SK-N-SH (cell line): ENCODE results near the gene SLC25A42.

ENCODE experiments used
- EP300 ChIP-seq, 2 experiments: IDR thresholded peaks; 2 replicates each; pipeline versions ENCODE4 v1.4.0 to v1.6.1; 2012; ENCODE audit warnings: borderline replicate concordance in 1 of 2, low read depth in 1 of 2, low read length in 1 of 2
- POLR2AphosphoS5 ChIP-seq: IDR thresholded peaks from 2 replicates; pipeline ENCODE4 v1.6.1; 2012; ENCODE audit warnings: low read depth, low read length
- RCOR1 ChIP-seq: fragments of 150-350 bp; IDR thresholded peaks from 2 replicates; pipeline ENCODE4 v1.6.1; 2017; ENCODE audit warnings: antibody characterized with exemption, low read length
- YY1 ChIP-seq: IDR thresholded peaks from 2 replicates; pipeline ENCODE4 v1.4.0; 2012; ENCODE audit warnings: low read depth, mild to moderate bottlenecking
- TF ChIP-seq, protein P1 (sequence below): fragments of 200-600 bp; sonication (generic); IDR thresholded peaks from 2 replicates; pipeline ENCODE4 v1.6.1; 2017; ENCODE audit warnings: antibody characterized with exemption, mild to moderate bottlenecking, moderate library complexity

- TF ChIP-seq POLR2AphosphoS5, result no peak
- no peak for TF ChIP-seq RCOR1
- TF ChIP-seq, protein P1, sequence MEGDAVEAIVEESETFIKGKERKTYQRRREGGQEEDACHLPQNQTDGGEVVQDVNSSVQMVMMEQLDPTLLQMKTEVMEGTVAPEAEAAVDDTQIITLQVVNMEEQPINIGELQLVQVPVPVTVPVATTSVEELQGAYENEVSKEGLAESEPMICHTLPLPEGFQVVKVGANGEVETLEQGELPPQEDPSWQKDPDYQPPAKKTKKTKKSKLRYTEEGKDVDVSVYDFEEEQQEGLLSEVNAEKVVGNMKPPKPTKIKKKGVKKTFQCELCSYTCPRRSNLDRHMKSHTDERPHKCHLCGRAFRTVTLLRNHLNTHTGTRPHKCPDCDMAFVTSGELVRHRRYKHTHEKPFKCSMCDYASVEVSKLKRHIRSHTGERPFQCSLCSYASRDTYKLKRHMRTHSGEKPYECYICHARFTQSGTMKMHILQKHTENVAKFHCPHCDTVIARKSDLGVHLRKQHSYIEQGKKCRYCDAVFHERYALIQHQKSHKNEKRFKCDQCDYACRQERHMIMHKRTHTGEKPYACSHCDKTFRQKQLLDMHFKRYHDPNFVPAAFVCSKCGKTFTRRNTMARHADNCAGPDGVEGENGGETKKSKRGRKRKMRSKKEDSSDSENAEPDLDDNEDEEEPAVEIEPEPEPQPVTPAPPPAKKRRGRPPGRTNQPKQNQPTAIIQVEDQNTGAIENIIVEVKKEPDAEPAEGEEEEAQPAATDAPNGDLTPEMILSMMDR, result no peak
- no peak for TF ChIP-seq YY1
- no peak for TF ChIP-seq EP300 (IDR thresholded peaks at IDR 0.05; ENCODE audit: borderline replicate concordance in 1 of 2, low read depth in 1 of 2, low read length in 1 of 2)
Measured at GRCh38 chr19:19121371-19121770, 57.6 kb downstream of the SLC25A42 start.
